ENCODE results near the gene KCTD10.

DNA sequence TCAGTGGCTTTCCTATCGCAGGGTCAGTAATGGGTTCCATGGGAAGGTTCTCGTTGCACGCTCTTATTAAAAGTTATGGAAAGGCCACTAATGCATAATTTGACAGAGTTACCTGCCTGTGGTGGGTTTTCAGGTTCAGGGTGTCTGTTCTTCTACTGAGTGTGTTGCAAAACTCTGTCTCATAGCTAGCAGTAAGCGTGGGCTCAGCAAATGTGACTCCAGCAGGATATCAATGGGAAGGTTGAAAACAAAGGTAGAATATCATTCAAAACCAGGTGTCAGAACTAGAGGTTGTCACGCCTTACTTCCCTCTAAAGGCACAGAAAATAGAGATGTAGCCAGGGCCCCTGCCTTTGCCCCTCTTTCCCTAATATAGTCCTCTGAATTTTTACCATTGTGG lies 25.2 kb upstream of the KCTD10 start:
- no peak for TF ChIP-seq JUNB (IDR thresholded peaks at IDR 0.05)
- no peak for TF ChIP-seq ETV6 (conservative IDR thresholded peaks at IDR 0.05 in 1 of 2, IDR thresholded peaks at IDR 0.05 in 1 of 2; ENCODE audit: borderline replicate concordance in 1 of 2, low read depth in 1 of 2)
- no peak for TF ChIP-seq EZH2 (IDR thresholded peaks at IDR 0.05; ENCODE audit: borderline replicate concordance, control insufficient read depth, low read depth, low read length)
